HG03439 (cell line): ENCODE results near the gene GNAL.
"Not testable (repeated sequence)": the region's sequence is repeated elsewhere in the genome, so short reads cannot be mapped to it uniquely, and the experiment has no call there.

Source experiments
- ATAC-seq: cut with Tn5 transposase; IDR thresholded peaks from one replicate; pipeline ENCODE4 v1.9.1; 2021; ENCODE audit warnings: mild to moderate bottlenecking, moderate library complexity; ENCODE audit not compliant: unreplicated experiment

Gene GNAL

DNA sequence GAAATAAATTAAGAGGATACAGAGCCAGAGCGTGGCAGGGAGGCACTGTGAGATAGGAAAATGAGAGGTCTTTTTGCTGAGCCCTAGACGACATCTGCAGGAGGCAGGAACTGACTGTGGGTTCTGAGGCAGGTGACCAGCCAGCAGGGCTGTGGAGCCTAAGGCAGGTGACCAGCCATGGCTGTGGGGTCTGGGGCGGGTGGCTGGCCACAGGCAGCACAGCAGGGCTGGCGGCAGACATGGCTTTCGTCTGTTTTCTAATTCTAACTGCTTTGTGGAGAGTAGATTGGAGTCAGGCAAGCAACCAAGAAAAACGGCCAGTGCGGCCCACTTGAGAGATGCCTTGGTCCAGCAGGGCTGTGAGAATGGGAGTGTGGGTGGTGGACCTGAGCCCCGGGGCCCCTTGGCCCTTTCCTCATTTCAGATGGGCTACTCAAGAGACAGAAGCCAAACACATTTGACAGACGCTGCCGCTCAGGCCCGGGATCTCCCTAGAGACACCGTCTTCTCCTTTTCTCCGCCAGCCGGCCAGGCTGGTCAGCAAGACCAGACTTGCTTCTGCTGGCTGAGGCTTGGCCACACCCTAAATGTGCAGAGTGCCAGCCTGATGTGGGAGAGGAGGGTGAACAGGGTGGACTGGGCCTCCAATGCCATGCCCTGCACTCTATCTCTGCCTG is 19.7 kb upstream of the GNAL start:
- ATAC-seq, result no peak

GRCh38 chr18:11669948-11670275 is 19.2 kb upstream of the GNAL start:
- no peak for ATAC-seq

- no peak for ATAC-seq
Measured at GRCh38 chr18:11671156-11671555, 17.9 kb upstream of the GNAL start.

- ATAC-seq, result no peak
Measured at GRCh38 chr18:11672198-11672597, 16.9 kb upstream of the GNAL start.

DNA sequence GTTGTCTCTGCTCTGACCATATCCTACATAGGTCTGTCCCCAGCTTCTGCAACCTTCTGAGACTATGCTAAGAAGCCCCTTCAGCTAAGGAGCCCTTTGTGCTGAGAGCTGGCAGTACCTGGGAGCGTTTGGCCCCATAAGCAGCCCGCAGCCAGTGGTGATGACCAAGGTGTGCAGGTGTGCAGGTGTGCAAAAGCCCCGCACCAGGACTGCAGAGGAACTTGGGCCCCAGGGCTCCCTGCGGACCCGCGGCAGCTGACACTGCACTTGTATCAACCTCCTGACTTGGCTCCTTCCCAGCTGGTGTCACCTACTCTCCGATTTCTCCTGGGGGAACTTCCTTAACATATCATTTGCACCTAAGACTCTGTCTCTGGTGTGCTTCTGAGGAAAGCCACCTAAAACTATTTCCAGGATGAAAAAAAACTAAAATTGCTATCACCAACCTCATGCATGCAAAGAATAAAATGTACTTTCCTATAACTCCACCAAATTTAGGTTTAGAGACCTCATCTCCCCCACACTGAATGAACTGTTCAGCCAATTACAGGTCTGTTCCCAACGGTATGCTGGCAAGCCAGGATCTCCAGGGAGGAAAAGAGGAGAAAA is 16.1 kb upstream of the GNAL start:
- no peak for ATAC-seq

DNA sequence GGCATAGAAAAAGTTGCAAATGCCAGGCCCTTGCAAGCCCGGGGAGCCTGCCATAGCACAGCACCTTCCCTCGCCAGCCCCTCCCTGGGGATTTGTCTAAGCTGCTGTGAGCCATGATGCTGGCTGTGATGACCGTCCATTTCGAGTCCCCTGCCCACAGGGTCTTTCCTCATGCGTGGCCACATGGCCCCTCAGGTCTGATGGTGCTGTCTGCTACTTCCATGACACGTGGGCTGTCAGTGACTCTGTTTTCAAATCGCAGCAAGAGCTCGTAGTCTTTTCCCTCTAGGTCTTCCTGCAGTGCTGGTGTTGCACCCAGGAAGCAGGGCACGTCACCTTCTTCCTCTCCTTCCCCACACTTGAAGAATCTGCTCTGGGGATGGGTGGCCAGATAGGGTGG is 15.5 kb upstream of the GNAL start:
- ATAC-seq, result no peak

- no peak for ATAC-seq
Measured at GRCh38 chr18:11674119-11674518, 14.9 kb upstream of the GNAL start.

- ATAC-seq, result no peak
Measured at GRCh38 chr18:11676386-11676785, 12.7 kb upstream of the GNAL start.

- no peak for ATAC-seq
Measured at GRCh38 chr18:11676867-11677266, 12.2 kb upstream of the GNAL start.

DNA sequence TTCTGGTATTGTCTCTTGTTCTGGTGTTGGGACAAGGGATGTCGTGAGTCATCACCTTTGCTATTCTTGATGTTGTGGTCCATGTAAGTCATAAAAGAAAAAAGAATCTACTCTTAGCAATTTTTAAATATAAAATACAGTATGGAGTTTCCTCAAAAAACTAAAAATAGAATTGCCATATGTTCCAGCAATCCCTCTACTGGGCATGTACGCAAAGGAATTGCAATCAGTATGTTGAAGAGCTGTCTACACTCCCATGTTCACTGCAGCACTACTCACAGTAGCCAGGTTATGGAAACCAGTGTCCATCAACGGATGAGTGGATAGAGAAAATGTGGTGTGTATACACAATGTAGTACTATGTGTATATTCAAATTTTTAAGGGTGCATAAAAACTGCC is 10.9 kb upstream of the GNAL start:
- no peak for ATAC-seq

DNA sequence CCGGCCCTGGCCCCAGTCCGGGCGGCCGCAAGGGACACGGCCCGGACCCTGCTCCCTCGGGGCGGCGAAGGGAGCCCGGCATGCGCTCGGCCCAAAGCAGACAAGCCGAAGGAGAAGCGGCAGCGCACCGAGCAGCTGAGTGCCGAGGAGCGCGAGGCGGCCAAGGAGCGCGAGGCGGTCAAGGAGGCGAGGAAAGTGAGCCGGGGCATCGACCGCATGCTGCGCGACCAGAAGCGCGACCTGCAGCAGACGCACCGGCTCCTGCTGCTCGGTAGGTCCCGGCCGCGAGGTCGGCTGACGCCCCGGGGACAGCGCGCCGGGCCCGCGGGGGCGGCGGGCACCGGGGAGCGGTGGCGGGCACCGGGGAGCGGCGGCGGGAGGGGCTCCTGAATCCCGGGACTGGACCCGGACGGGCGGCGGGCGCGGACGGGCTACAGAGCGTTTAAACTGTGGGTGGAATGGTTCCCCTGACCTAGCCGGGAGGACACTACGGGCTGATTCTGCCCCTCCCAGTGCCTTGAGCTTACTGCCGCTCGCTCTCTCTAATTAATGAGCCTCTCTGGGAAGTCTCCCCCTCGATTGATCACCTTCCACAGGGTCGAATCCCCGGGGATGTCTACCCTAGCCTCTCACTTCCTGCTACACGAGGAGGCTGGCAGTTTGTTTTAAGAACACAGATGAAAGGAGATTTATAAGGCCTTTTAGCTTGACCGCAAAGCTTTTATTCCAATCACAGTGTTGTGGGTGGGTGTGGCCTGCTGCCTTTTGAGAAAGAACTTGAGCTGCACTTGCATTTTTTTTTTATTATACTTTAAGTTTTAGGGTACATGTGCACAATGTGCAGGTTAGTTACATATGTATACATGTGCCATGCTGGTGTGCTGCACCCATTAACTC is 853 bp downstream of the GNAL start:
- no peak for ATAC-seq

GRCh38 chr18:11690660-11691059 is 1.6 kb downstream of the GNAL start:
- ATAC-seq, result not testable (repeated sequence)

- ATAC-seq, result no peak
Measured at GRCh38 chr18:11695736-11696135, 6.7 kb downstream of the GNAL start.

- ATAC-seq, result no peak
Measured at GRCh38 chr18:11696451-11696850, 7.4 kb downstream of the GNAL start.

DNA sequence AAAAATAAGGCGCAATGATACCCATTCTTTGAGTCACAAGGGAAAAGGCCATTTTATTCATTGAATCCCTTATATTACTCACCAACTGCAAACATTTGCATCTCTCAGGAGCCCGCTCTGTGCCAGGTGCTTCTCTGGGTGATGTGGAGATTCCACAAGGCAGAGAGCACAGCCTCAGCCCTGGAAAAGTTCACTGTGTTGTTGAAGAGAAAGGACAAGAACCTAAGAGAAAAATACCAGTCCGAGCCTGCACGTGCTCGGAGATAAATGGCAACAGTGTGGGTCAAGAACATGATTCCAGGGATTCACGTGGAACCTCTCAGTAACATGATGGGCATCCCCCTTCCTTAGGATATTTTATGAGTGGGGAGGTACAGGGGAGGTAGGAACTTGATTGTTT is 11.8 kb downstream of the GNAL start:
- no peak for ATAC-seq

DNA sequence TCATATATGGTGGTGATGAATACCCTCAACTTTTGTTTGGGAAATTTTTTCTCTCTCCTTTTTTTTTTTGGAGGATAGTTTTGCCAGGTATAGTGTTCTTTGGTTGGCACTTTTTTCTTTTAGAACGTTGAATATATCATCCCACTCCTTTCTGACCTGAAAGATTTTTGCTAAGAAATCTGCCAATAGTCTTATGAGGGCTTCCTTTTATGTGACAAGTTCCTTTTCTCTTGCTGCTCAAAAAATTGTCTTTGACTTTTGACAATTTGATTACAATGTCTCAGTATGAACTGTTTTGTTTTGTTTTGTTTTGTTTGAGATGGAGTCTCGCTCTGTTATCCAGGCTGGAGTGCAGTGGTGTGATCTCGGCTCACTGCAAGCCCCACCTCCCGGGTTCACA is 21.5 kb downstream of the GNAL start:
- no peak for ATAC-seq

- no peak for ATAC-seq
Measured at GRCh38 chr18:11713756-11714155, 24.7 kb downstream of the GNAL start.

GRCh38 chr18:11714244-11714918 is 25.3 kb downstream of the GNAL start:
- ATAC-seq, result no peak

- ATAC-seq, result not testable (repeated sequence)
Measured at GRCh38 chr18:11716767-11717315, 27.8 kb downstream of the GNAL start.

GRCh38 chr18:11719050-11719449 is 30.0 kb downstream of the GNAL start:
- ATAC-seq, result no peak

- ATAC-seq, result no peak
Measured at GRCh38 chr18:11719621-11720020, 30.6 kb downstream of the GNAL start.
